OCI-LY7 (cell line): ENCODE results near the gene UVRAG. TPM values are rescaled to one million over a fixed set of nuclear protein-coding genes. Genes with fewer than 3 reads are reported as not detected.

ENCODE experiments used
- small RNA-seq: library from RNA; depleted of rRNA; stranded (forward); fragments of <200 nt; gene quantifications from one replicate; pipeline ENCODE3, GENCODE V24; 2014
- total RNA-seq, 2 experiments: library from RNA; depleted of rRNA in 1 of 2; stranded (reverse); fragments of >200 nt in 1 of 2; shearing (Covaris generic) in 1 of 2; gene quantifications; 2 replicates each; pipeline ENCODE4 v1.2.3, GENCODE V29; 2014 to 2022

The UVRAG gene
- total RNA-seq, 2 experiments from 2014 or later: 43.7 to 73.3 TPM

Small RNA genes lying within 50 kb of the gene (small RNA-seq; reads per million reads assigned to genes)
- gene RF00019 (not detected), gene RNA5SP344 (0.21 reads per million)

Other genes starting within 250 kb of the UVRAG start
- not detected in 2 replicates for gene MAP6, start 146.2 kb upstream of the UVRAG start, total RNA-seq (2014; rRNA removed; shearing (Covaris generic))
- not detected in 2 replicates for gene MAP6, start 146.2 kb upstream of the UVRAG start, total RNA-seq (2022)
- gene MOGAT2, start 97.4 kb upstream of the UVRAG start, total RNA-seq (2014; rRNA removed; shearing (Covaris generic)): not detected in 2 replicates
- not detected in 2 replicates for gene MOGAT2, start 97.4 kb upstream of the UVRAG start, total RNA-seq (2022)
- gene DGAT2, start 46.4 kb upstream of the UVRAG start, total RNA-seq (2014; rRNA removed; shearing (Covaris generic)): 6.5 and 13.8 TPM in 2 replicates
- 5.6 and 7.0 TPM in 2 replicates for gene DGAT2, start 46.4 kb upstream of the UVRAG start, total RNA-seq (2022)